GM19239 (cell line): ENCODE data around the gene GJD3.
"Not testable (repeated sequence)": the region's sequence is repeated elsewhere in the genome, so short reads cannot be mapped to it uniquely, and the experiment has no call there.

Experiments used
- DNase-seq: peaks from one replicate; pipeline ENCODE4 v3.0.0; 2011; ENCODE audit warnings: low spot score; ENCODE audit not compliant: insufficient read length
- FAIRE-seq: peaks from 2 replicates; lab custom pipeline; 2011; peaks lifted over from hg19 to GRCh38; lab: Jason Lieb, UNC

Gene GJD3

DNA sequence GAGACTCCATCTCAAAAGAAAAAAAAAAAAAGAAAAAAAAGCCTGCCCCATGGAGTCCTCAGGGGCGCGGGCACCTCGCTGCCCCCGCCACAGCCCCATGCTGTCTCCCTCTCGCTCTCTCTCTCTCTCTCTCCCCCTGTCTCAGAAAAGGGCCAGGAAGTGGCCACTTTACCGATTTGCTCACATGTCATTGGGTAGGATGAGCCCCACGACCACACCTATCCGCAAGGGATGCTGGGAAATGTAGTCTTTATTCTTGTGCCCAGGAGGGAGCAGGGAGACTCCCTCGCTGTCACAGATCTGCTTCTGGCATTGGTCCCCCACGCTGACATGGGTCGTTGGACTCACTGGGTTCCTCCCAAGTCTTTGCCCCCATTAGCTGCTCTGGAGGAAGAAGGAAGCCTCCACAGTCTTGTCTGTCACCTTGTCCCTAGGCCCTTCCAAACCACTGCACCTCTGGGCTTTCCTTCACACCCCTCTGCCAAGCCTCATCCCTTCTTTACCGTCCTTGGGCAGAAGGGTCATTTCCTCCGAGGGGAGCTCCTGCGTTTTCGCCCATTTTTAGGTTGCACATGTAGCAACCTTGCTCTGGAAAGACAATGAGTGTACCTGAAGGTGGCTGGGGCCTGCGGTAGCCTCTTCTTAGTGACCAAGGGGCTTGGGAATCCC is 6.9 kb upstream of the GJD3 start:
- DNase-seq (no peak), FAIRE-seq (no peak)

GRCh38 chr17:40369923-40370322 is 5.4 kb upstream of the GJD3 start:
- FAIRE-seq (no peak), DNase-seq (no peak)

GRCh38 chr17:40367728-40368127 is 3.2 kb upstream of the GJD3 start:
- FAIRE-seq, DNase-seq: not testable (repeated sequence)

DNA sequence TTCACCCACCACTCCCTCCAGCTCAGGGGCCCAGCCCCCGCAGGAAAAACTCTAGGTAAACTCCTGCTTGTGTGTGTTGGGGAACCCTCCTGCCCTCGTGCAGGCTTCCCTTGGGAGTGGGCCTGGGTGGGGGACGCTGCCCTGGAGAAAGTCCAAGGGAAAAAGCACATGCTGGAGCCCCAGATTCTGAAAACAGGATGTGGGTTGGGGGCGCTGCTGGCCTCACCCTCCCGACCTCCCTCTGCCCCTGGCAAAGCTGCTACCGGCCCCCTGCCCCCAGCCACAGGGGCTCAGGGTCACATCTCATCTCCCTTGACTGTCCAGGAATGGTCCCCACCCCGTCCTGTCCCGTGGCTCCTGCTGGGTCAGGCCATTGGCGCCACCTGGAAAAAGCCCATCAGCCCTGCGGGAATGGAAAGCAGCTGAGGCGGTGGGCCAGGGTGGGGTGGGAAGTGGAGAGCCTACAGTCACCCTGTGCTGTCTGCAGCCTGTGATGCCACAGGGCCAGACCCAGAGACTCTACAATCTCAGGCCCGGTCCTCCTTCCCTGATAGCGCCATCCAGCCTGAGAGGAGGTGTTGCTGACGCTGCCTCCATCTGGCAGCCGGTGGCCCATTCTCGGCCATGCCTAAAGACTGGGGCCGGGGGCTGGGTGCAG is 2.5 kb upstream of the GJD3 start:
- DNase-seq (no peak), FAIRE-seq (no peak)

DNA sequence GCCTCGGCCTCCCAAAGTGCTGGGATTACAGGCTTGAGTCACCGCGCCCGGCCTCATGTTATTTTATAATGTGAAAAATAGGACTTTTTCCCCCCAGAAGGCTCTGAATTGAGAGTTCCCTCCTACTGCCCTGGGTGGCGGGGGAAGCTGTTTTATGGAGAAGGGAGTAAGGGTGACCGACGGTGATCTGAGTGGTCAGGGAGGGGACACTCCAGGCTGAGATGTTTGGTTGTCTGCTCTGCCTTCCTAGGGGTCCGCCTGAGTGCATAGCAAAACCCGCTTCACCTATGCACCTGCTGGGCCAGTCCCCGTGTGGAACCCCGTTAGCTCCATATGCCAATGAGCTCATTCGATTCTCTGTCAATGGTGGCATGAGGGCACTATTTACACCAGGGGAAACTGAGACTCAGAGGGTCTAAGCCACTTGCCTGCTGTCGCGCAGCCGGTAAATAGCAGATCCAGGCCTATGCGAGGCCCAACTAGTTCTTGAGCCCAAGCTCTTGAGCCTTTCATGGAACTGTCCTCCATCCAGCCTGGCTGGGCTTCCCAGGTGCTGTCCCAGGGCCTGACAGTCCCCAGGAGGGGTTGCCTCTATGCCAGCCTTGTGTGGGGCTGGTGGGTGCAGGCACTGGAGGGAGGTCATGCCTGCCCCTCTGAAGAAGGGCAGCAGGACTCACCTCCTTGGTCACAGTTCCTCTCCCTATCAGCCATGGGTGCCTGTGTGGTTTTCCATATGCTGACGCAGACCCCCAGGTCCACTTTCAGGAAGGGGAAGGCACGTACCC is 1.7 kb upstream of the GJD3 start:
- FAIRE-seq (no peak), DNase-seq (no peak)

DNA sequence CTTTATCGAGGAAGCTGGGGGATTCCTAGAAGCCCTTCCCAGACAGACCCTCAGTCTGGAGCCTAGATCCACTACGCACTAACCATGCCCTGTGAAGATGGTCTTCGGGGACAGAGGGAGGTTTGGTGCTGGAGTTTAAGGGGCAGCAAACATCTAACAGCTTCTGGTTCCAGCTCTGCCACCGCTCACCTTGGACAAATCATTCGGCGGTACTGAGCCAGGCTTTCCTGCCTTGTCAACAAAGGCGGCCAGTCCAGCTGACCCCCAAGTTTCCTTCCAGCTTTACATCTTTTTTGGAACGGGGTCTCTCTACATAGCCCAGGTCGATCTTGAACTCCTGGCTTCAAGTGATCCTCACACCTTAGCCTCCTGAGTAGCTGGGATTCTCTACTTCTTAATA is 369 bp upstream of the GJD3 start:
- DNase-seq (no peak), FAIRE-seq (no peak)

DNA sequence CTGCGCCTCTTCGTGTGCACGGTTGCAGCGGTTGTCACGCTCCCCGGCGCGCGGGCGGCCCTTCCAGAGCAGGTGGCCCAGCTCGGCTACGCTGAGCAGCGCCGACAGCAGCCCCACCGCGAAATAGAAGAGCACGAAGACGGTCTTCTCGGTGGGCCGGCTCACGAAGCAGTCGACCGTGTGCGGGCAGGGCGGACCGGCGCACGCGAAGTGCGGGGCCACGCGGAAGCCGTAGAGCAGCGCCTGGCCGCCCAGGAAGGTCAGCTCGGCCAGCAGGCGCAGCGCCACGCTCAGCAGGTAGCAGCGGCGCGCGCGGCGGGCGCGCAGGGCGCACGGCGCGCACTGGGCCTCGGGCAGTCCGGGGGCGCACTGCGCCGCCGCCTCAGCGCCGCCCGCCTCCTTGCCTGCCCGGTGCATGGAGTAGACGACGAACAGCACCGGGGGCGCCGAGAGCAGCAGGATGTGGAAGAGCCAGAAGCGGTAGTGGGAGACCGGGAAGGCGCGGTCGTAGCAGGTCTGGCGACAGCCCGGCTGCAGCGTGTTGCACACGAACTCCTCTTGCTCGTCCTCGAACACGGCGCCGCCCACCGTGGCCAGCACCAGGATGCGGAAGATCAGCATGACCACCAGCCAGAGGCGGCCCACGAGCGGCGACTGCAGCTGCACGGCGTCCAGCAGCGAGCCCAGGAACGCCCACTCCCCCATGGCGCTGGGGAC is 1.3 kb downstream of the GJD3 start:
- no peak for FAIRE-seq
- peak; percentile 62 for DNase-seq

DNA sequence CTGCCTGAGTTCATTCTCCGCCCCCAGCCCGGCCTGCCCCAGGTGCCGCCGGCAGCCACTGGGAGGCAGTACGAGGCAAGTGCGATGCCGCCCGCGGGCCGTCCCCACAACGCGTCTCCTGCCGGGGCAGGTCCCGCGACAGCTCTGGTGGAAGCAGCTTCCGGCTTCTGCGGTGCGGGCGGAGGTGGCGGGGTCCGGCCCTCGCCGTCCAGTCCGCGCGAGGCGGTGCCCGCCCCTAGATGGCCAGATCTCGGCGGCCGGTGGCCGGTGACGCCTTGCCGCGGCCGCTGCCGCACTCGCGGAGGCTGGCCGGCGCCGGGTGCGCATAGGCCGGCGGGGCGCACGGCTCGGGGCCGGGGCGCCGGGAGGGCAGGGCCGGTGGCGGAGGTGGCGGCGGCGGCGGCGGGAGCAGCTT is 1.8 kb downstream of the GJD3 start:
- peak; percentile 78 for FAIRE-seq
- peak; percentile 96 for DNase-seq

GRCh38 chr17:40361925-40362695 is 2.4 kb downstream of the GJD3 start:
- FAIRE-seq, result no peak
- DNase-seq, result no peak

DNA sequence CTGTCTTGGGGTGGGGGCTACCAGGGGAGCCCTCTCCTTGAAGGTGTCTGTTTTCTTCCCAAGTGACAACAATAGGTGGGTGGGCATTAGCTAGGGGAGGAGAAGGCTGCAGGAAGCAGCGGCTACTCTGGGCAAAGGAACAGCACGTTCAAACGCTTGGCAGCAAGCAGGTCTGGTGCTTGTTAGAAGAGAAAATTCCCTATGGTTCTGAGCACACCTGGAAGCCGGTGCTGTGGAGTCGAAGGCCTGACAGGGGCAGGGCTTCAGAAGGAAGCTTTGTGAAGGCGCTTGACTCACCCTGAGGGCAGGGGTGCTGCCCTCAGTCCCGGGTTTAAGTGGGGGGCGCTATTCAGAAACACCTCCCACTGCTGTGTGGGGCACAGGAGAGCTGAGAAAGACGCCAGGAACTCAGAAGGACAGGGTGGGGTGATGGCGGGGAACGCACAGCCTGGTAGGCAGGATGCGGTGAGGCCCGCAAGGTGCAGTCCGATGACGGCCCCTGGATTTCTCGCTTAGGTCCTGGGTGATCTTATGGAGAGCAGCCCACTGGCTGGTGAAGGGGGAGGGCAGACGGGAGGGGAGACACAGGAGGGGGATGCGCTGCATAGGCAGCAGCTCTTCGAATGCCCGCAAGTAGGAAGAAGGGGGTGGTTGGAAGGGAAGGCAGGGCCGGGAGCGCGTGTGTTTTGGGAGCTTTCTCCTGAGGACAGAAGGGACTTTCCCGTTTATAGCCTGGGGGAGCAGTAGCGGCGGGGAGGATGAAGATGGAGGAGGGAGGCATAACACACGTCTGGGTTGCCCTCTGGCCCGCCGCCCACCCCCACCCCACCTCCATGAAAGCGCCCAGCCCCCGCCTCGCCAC is 3.2 kb downstream of the GJD3 start:
- DNase-seq, result no peak
- FAIRE-seq, result no peak

GRCh38 chr17:40360091-40360490 is 4.4 kb downstream of the GJD3 start:
- DNase-seq (no peak), FAIRE-seq (no peak)

DNA sequence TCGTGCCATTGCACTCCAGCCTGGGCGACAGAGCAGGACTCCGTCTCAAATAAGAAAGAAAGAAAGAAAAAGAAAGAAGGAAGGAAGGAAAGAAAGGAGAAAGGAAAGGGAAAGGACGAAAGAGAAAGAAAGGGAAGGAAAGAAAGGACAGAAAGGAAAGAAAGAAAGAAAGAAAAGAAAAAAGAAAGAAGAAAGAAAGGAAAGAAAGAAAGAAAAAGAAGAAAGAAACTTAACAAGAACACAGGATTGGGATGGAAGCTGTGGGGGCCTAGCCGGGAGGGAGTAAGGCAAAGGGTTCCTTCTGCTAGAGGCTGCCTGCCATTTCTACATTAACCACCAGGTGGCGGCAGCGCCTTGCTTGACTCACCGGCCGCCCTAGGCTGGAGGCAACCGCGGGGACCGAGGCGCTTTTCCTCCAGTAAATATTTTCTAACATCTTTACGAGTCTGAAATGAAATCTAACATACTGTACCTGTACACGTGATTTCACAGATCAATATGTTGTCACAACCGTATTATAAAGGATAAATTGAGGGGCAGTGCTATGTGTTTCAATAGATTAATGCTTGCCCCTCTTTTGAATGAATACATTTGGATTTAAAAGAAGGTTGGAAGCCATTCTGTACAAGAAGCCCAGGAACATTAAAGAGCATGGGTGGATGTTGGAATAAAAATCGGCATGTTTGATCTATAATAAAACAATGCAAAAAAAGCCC is 6.1 kb downstream of the GJD3 start:
- DNase-seq (peak; percentile 95), FAIRE-seq (peak; percentile 91)

GRCh38 chr17:40356990-40357881 is 7.3 kb downstream of the GJD3 start:
- no peak for DNase-seq
- no peak for FAIRE-seq

GRCh38 chr17:40355804-40356758 is 8.5 kb downstream of the GJD3 start:
- no peak for FAIRE-seq
- DNase-seq, result no peak

DNA sequence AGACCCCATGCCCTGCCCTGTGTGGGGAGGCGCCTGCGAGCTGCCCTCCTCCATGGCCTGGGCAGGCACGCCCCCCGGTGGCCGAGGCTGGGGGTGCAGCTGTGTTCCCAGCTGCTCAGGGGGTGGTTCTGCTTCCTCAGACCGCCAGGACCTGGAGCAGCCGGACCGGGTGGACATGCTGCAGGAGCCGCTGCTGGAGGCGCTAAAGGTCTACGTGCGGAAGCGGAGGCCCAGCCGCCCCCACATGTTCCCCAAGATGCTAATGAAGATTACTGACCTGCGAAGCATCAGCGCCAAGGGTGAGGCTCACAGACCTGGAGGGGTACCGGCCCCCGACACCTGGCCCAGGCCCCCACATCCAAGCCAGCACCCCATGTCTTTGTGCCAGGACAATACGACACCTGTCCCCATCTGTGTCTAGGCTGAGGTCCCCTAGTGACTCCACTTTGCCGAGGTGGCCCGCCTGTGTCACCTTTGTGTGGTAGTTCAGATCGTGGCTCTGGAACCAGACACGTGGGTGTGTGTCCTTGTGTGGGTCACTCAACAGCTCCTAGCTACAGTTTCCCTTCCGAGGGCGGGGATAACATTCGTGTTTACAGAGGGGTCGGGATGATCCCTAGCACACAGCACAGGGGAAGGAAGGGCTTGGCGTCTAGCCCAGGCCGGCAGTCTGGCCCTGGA is 9.3 kb downstream of the GJD3 start:
- peak; percentile 89 for DNase-seq
- peak; percentile 80 for FAIRE-seq
